SK-N-SH treated with all-trans-retinoic acid at 6 μM for 48 hours (cell line): ENCODE results near the gene PTX3.

ENCODE experiments used
- ARNTL ChIP-seq: fragments of 450-650 bp; formaldehyde crosslinking; IDR thresholded peaks from 2 replicates; pipeline ENCODE4 v1.5.0; 2020; ENCODE audit warnings: low read depth, mild to moderate bottlenecking, moderate library complexity, borderline replicate concordance
- CREB5 ChIP-seq: fragments of 250-450 bp; sonication (Bioruptor Pico); IDR thresholded peaks from 2 replicates; pipeline ENCODE4 v1.5.1; 2020; ENCODE audit warnings: low read depth, mild to moderate bottlenecking, moderate library complexity
- CSDC2 ChIP-seq: fragments of 250-450 bp; sonication (Bioruptor Pico); IDR thresholded peaks from 2 replicates; pipeline ENCODE4 v1.5.0; 2020; ENCODE audit warnings: mild to moderate bottlenecking, moderate library complexity
- ESRRG ChIP-seq: fragments of 250-450 bp; sonication (Bioruptor Pico); IDR thresholded peaks from 2 replicates; pipeline ENCODE4 v1.6.1; 2021; ENCODE audit warnings: mild to moderate bottlenecking
- PATZ1 ChIP-seq: fragments of 250-450 bp; sonication (Bioruptor Pico); IDR thresholded peaks from 2 replicates; pipeline ENCODE4 v1.8.0; 2020; ENCODE audit warnings: mild to moderate bottlenecking, moderate library complexity, borderline replicate concordance
- RARB ChIP-seq: fragments of 250-450 bp; sonication (Bioruptor Pico); IDR thresholded peaks from 2 replicates; pipeline ENCODE4 v1.8.0; 2021; ENCODE audit warnings: mild to moderate bottlenecking, moderate library complexity
- ZFP30 ChIP-seq: fragments of 450-650 bp; formaldehyde crosslinking; IDR thresholded peaks from 2 replicates; pipeline ENCODE4 v1.5.0; 2022; ENCODE audit warnings: mild to moderate bottlenecking, moderate library complexity

GRCh38 chr3:157447026-157447694 lies 10.5 kb downstream of the PTX3 start:
- TF ChIP-seq PATZ1 (CRISPR knock-in tag) = no peak
- TF ChIP-seq RARB (CRISPR knock-in tag) = no peak
- TF ChIP-seq ZFP30 = no peak
- no peak for TF ChIP-seq CSDC2 (CRISPR knock-in tag)
- no peak for TF ChIP-seq ESRRG
- no peak for TF ChIP-seq ARNTL (CRISPR knock-in tag)
- no peak for TF ChIP-seq CREB5 (CRISPR knock-in tag)
